Stimulated activated CD4-positive, alpha-beta T cell treated with anti-CD3 and anti-CD28 coated beads, TNF-alpha, amount 100 ng/mL, for 1 hour (primary cell): ENCODE results near the gene FAM228B.

Source experiments
- DNase-seq, 3 donors: peaks; one replicate each; pipeline ENCODE4 v3.0.0-alpha.2; 2020; ENCODE audit warnings: low read depth in 3 of 3, low spot score in 1 of 3

The FAM228B gene

DNA sequence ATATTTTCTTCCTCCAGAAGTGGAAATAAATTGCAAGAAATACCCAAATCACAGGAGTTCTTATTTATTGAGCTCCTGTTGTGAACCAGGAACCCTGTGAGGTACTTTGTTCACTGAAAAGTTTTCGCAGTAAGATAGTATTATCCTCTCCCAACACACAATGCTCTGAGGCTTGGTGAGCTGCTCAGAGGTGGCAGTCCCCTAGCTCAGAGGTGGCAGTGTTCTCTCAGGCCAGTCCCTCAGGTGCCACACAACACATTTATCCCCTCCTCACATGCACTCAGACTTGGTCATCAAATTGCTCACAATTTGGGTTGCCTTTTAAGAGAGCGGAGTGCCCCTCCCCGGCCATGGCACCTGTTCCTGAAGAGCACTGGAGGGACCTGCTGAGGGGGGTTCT is 77.5 kb downstream of the FAM228B start:
- DNase-seq = no peak

DNA sequence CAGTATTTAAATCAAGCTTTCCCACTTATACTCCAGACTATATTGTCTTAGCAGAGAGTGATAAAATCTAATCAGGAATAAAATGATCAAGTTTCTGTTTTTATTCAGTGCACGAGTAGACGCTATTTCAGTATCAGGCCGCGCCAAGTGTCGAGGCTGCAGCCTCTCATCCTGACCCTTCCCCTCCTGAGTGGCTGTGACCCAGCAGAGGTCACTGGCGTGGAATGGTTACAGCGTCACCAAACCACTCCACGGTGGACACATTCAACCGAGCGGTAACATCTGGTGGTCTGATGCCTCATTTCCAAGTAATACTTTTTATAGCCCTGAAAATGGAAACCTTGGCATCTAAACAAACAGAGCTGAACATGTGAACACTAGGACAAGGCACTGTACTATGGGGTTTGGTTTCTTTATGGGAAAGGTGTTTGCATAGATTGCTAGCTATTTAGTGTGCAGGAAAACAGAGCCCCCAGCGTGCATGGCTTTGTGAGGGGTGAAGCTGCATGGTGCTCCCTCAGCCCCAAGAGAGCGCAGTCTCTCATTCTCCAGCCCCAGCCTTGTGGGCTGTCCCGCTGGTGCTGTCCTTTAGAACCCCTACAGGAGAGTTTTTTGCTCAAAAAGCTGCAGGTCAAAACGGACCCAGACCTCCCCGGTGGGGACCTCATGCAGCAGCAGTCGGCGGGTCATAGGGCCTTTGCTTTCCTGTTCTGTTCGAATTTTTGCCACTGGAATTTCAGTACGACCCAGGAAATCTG is 79.9 kb downstream of the FAM228B start:
- no peak for DNase-seq

DNA sequence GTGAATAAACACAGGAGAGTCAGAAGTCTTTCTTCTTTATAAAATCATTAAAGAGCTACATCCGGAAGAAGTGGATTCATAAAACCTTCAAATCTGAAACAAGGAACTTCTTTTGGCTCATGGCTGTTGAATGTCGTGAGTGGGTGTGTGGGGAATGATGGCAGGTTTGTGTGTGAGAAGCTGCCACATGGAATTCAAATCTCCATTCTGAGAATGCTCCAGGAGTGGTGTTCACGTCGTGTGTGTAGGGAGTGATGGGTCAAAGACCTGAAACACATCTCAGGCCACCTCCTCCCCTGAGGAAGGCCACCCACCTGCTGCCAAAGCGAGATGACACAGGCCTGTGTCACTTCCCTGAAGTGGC is 80.5 kb downstream of the FAM228B start:
- no peak for DNase-seq

GRCh38 chr2:24204505-24204904 is 81.2 kb downstream of the FAM228B start:
- no peak for DNase-seq

DNA sequence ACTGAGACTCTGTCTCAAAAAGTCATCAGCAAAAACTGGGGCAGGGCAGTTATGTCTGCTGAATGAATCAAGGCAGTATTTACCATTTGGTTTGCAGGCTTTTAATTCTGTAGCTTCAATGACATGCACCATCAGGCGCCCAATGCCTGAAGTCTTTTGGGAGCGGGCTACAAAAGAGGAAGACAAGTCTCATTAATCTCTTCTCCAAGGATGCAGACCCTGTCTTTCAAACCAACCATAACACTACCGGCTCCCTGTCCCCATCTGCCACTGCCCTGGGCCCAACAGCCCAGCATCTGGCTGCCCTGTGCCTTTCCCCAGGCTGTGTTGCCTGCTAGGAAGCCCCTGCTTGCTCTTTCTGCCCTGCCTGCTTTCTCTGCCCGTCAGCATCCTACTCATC is 81.9 kb downstream of the FAM228B start:
- DNase-seq = no peak

DNA sequence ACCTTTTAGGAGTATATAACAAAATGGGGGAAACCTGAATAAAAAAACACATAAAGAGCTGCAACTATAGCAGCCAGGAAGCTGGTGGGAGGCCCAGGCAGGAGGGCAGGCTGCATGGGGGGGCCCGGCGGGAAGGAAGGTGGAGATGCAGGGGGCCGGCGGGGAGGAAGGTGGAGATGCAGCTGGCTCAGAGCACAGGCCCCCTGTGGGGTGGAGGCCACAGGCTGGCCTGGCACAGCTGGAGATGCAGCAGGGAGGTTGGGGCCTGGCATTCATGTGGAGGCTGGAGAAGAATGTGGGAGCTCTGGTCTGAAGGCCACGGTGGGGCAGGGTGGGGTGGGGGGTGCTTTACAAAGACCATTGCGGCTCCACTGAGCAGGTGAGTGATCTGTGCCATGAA is 83.0 kb downstream of the FAM228B start:
- no peak for DNase-seq

DNA sequence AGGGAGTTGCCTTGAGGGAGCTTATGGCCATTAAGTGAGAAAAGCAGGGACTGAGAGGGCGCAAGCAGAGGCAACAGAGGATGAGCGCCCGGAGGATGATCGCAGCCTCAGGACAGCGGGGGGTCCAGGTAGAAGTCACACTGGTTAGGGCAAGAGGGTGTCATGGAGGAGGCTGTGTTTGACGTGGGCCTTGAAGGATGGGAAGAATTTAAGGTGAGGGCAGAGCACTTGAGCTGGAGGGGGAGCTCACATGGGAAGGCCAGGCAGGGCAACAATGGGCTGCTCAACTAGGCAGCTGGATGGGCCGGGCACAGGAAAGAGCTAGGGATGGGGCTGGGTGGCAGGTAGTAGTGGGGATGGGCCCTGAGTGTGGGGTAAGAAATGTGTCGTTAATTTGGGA is 83.4 kb downstream of the FAM228B start:
- no peak for DNase-seq

DNA sequence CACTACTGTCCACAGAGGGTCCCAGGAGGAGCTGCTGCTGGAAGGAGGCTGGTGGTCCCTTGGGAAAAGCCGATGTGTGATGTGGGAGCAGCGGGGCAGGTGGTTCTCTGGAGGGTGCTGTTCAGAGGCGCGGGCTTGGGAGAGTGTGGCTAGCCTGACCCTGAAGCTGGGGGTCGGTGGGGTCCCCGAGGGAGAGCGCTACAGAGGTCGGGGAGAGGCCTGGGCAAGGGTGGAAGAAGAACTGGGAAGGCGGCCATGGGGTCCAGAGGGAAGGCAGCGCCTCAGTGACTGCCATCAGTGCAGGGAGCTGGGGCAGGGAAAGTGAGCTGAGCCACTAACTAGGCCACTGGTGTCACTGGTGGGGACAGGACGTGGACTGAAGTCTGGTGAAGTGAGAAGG is 84.1 kb downstream of the FAM228B start:
- no peak for DNase-seq

DNA sequence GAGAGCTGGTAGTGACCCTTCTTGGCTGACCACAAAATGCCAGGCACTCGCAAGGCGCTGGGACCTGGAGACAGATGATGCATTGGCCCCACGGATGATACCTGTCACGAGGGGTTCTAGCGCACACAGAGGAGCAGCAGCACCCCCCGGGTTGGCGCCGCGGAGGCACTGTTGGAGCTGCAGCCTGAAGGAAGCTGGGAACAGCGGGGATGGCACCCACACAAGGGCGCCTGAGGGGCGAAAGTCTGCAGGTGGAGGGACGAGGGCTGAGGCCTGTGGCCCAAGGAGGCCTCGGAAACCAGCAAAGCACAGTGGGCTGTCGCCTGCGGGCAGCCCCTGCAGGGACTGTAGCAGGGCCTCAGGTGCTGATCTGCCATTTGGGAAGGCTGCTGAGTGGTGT is 85.2 kb downstream of the FAM228B start:
- no peak for DNase-seq

DNA sequence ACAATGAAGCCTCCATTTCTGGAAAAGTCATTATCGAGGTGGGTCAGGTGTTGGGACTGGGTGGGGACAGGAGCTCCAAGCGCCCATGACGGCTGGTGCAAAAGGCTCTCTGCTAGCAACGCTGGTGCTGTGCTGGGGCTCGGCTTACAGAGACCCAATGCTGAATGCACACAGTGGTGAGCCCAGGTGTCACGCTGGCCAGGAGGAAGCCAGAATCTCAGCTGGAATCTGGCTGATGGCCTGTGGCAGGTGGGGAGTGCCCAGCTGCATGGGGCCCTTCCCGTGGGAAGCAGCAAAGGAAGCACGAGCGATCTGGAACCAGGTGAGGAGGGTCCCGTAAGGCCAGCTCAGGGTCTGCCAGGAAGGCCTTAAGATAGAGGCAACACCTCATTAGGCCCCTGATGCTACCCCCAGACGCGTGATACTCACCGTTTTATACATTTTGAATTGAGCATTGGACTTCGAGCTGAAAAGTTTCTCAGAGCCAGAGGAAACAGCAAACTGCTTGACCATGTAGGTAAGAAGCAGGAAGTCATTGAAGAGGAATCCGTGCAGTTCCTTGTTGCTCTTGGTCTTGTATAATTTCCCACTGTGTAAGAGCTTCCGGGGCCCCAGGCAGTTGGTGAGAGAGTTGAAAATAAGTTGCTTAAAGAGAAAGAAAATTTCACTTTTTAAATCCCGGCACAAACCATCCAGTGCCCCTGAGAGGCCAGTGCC is 86.3 kb downstream of the FAM228B start:
- DNase-seq = no peak

GRCh38 chr2:24210106-24210455 is 86.8 kb downstream of the FAM228B start:
- no peak for DNase-seq

- DNase-seq = no peak
Measured at GRCh38 chr2:24210723-24211122, 87.5 kb downstream of the FAM228B start.

- DNase-seq = no peak
Measured at GRCh38 chr2:24211408-24211807, 88.1 kb downstream of the FAM228B start.

- DNase-seq = no peak
Measured at GRCh38 chr2:24214880-24215279, 91.6 kb downstream of the FAM228B start.
